ENCODE data around the gene SV2B. TPM values are rescaled to one million over a fixed set of nuclear protein-coding genes. Genes with fewer than 3 reads are reported as not detected.

SV2B gene
- total RNA-seq, 1 experiment from 2014 or later = not detected

- Histone ChIP-seq H3K4ac (ENCODE audit: low read depth, low read length) (no peak overlapping the region), H3K14ac (ENCODE audit: insufficient read depth, low read length) (no peak overlapping the region), H3K4me1 (ENCODE audit: insufficient read depth, low read length) (no peaks in the 10 kb centered on the region), H3K9ac (ENCODE audit: extremely low read depth, insufficient read length, low read length) (no peak overlapping the region), H3K23ac (ENCODE audit: insufficient read length, low read depth, low read length) (no peak overlapping the region), H3K56ac (ENCODE audit: insufficient read length, low read depth, low read length) (no peak overlapping the region), H2AK5ac (ENCODE audit: insufficient read length, low read length) (no peak overlapping the region), H2BK5ac (ENCODE audit: insufficient read length, low read length) (no peak overlapping the region), H3K18ac (ENCODE audit: insufficient read length, low read depth, low read length) (no peak overlapping the region), H3K27ac (ENCODE audit: insufficient read length, low read depth, low read length) (no peak overlapping the region), H4K8ac (replicated peaks; ENCODE audit: insufficient read length, low read depth, low read length) (no peak overlapping the region), H3K4me2 (ENCODE audit: insufficient read depth, insufficient read length, low read length) (no peak overlapping the region), H4K5ac (ENCODE audit: insufficient read length, low read depth, low read length) (no peak overlapping the region), H2AFZ (ENCODE audit: low read length) (no peak overlapping the region), H3K79me2 (ENCODE audit: insufficient read depth, low read length) (no peaks in the 10 kb centered on the region), H4K91ac (ENCODE audit: insufficient read length, low read depth, low read length) (no peak overlapping the region), H3K27me3 (ENCODE audit: insufficient read depth, low read length) (no peaks in the 10 kb centered on the region), H4K20me1 (ENCODE audit: control insufficient read depth, insufficient read depth, insufficient read length) (no peaks in the 10 kb centered on the region), H3K79me1 (ENCODE audit: insufficient read depth, low read depth, low read length, poor library complexity, severe bottlenecking) (no peaks in the 10 kb centered on the region), H2BK20ac (ENCODE audit: low read depth, low read length, poor library complexity, severe bottlenecking) (no peak overlapping the region), H3T11ph (ENCODE audit: low read length) (no peak overlapping the region), H2BK12ac (ENCODE audit: insufficient read length, low read depth, low read length) (no peak overlapping the region), H2BK120ac (ENCODE audit: low read depth, low read length, poor library complexity, severe bottlenecking) (no peak overlapping the region), H3K9me3 (ENCODE audit: control insufficient read depth, low read depth, low read length) (no peaks in the 10 kb centered on the region), H3K23me2 (ENCODE audit: insufficient read length, low read depth, low read length, poor library complexity, severe bottlenecking) (no peaks in the 10 kb centered on the region), H2BK15ac (ENCODE audit: low read depth, low read length) (no peak overlapping the region)
- H3K4me3 Mint-ChIP-seq = no peak overlapping the region
- peaks cover 11% of the 10 kb centered on the region for H3K27me3 Mint-ChIP-seq (ENCODE audit: low read depth)
- peaks cover 7 to 13% of the 10 kb centered on the region in 2 experiments for H3K4me1 Mint-ChIP-seq
- no CpG with 5 or more reads among the region's 7 CpGs for WGBS (ENCODE audit: extremely low coverage, insufficient read length, low lambda C conversion rate)
- no peak for TF ChIP-seq CTCF (conservative IDR thresholded peaks at IDR 0.05)
- no peak for DNase-seq
- H3K27ac Mint-ChIP-seq = no peak overlapping the region
- H3K36me3 Mint-ChIP-seq (ENCODE audit: insufficient read depth in 1 of 3, low read depth in 3 of 3) = no peaks in the 10 kb centered on the region
- H3K9me3 Mint-ChIP-seq = peaks cover 0 to 6% of the 10 kb centered on the region in 2 experiments; a peak in 3 of 5 replicates
Measured at GRCh38 chr15:91158415-91159394, 58.6 kb downstream of the SV2B start.

Measured in H9 (cell line).